Measurements from ENCODE around the gene EPS8L3.
"Not testable (repeated sequence)": the region's sequence is repeated elsewhere in the genome, so short reads cannot be mapped to it uniquely, and the experiment has no call there.

EPS8L3 gene

GRCh38 chr1:109762821-109763645 lies 690 bp downstream of the EPS8L3 start:
- no peak for DNase-seq (ENCODE audit: low read depth)

- DNase-seq (ENCODE audit: low read depth): no peak
Observed at GRCh38 chr1:109762039-109762585, 1.6 kb downstream of the EPS8L3 start.

- DNase-seq (ENCODE audit: low read depth): no peak
Observed at GRCh38 chr1:109761227-109762038, 2.3 kb downstream of the EPS8L3 start.

- DNase-seq (ENCODE audit: low read depth): no peak
Observed at GRCh38 chr1:109760581-109761226, 3.0 kb downstream of the EPS8L3 start.

GRCh38 chr1:109759513-109760334 lies 4.0 kb downstream of the EPS8L3 start:
- no peak for DNase-seq (ENCODE audit: low read depth)

- DNase-seq (ENCODE audit: low read depth): no peak
Observed at GRCh38 chr1:109757936-109758786, 5.6 kb downstream of the EPS8L3 start.

- no peak for DNase-seq (ENCODE audit: low read depth)
Observed at GRCh38 chr1:109756848-109757521, 6.7 kb downstream of the EPS8L3 start.

GRCh38 chr1:109756325-109756724 lies 7.4 kb downstream of the EPS8L3 start:
- not testable (repeated sequence) for DNase-seq (ENCODE audit: low read depth)

GRCh38 chr1:109754738-109755137 lies 9.0 kb downstream of the EPS8L3 start:
- no peak for DNase-seq (ENCODE audit: low read depth)

- DNase-seq (ENCODE audit: low read depth): no peak
Observed at GRCh38 chr1:109751531-109752260, 12.0 kb downstream of the EPS8L3 start.

GRCh38 chr1:109750920-109751319 lies 12.8 kb downstream of the EPS8L3 start:
- DNase-seq (ENCODE audit: low read depth): no peak

- no peak for DNase-seq (ENCODE audit: low read depth)
Observed at GRCh38 chr1:109750241-109750882, 13.4 kb downstream of the EPS8L3 start.

GRCh38 chr1:109749221-109749620 lies 14.5 kb downstream of the EPS8L3 start:
- no peak for DNase-seq (ENCODE audit: low read depth)

- not testable (repeated sequence) for DNase-seq (ENCODE audit: low read depth)
Observed at GRCh38 chr1:109748311-109748710, 15.4 kb downstream of the EPS8L3 start.

- DNase-seq (ENCODE audit: low read depth): no peak
Observed at GRCh38 chr1:109740615-109741373, 22.9 kb downstream of the EPS8L3 start, which contains the start of gene GSTM3. GSTM3 (minus strand) TSS chr1:109741038; CDS start chr1:109740287, 751 bp downstream.

GRCh38 chr1:109739738-109740614 lies 23.7 kb downstream of the EPS8L3 start:
- peak; percentile 36 for DNase-seq (ENCODE audit: low read depth)
